BJ (cell line): ENCODE data around the gene CXCR3. TPM values are rescaled to one million over a fixed set of nuclear protein-coding genes. Genes with fewer than 3 reads are reported as not detected.
"Not testable (repeated sequence)": the region's sequence is repeated elsewhere in the genome, so short reads cannot be mapped to it uniquely, and the experiment has no call there.

Experiments used
- CTCF ChIA-PET: fragments of 350-600 bp; formaldehyde crosslinking; extraction: SDS; loops from one replicate; lab custom pipeline; 2021; ENCODE audit warnings: antibody characterized with exemption, inconsistent platforms; lab: Yijun Ruan, JAX
- POLR2A ChIA-PET: fragments of 300-600 bp; sonication (Branson Sonifier 250); formaldehyde crosslinking; extraction: SDS; loops from one replicate; lab custom pipeline; 2021; ENCODE audit warnings: antibody characterized with exemption; lab: Charles Lee
- DNase-seq: peaks from one replicate; pipeline ENCODE4 v3.0.0-alpha.2; 2011; ENCODE audit warnings: low read depth
- H3K27me3 ChIP-seq: 2 replicates; pipeline ENCODE4 v1.6.0; 2011; ENCODE audit warnings: low read length; ENCODE audit not compliant: control insufficient read depth, insufficient read depth
- H3K36me3 ChIP-seq: 2 replicates; pipeline ENCODE4 v1.5.1; 2011; ENCODE audit warnings: low read length; ENCODE audit not compliant: control insufficient read depth, insufficient read depth
- H3K4me3 ChIP-seq: 2 replicates; pipeline ENCODE4 v1.5.1; 2011; ENCODE audit warnings: low read depth, mild to moderate bottlenecking, control low read depth, low read length
- CTCF ChIP-seq: IDR thresholded peaks from 2 replicates; pipeline ENCODE4 v1.5.1; 2011; ENCODE audit warnings: low read depth, mild to moderate bottlenecking, control low read depth, inconsistent platforms, low read length, moderate library complexity; ENCODE audit not compliant: insufficient read depth
- polyA plus RNA-seq: library from polyadenylated mRNA; depleted of rRNA; stranded (reverse); fragments of >200 nt; gene quantifications from 2 replicates; pipeline ENCODE4 v1.2.3, GENCODE V29; 2011; rRNA removed

Gene CXCR3
- polyA plus RNA-seq, 1 experiment, result not detected

GRCh38 chrX:71579136-71579989, 38.9 kb downstream of the CXCR3 start:
- TF ChIP-seq CTCF, result no peak
- H3K27me3 ChIP-seq, result no peaks in the 10 kb centered on the region
- DNase-seq, result no peak
- H3K36me3 ChIP-seq, result peaks cover 3% of the 10 kb centered on the region
- ChIA-PET CTCF (no interaction called here), POLR2A (no interaction called here)
- no peak overlapping the region for H3K4me3 ChIP-seq

- no peaks in the 10 kb centered on the region for H3K27me3 ChIP-seq
- H3K36me3 ChIP-seq, result peaks cover 4% of the 10 kb centered on the region
- no peak for TF ChIP-seq CTCF
- H3K4me3 ChIP-seq, result no peak within 1 kb of the TSS
- no peak for DNase-seq
- ChIA-PET CTCF (no interaction called here), POLR2A (no interaction called here)
These were observed 39.8 kb downstream of the CXCR3 start, which contains the start of gene GCNA for GRCh38 chrX:71578253-71579135. Gene GCNA (plus strand): TSS chrX:71578437. CDS start chrX:71580822, 2,385 bp downstream.

GRCh38 chrX:71577682-71578081, 40.6 kb downstream of the CXCR3 start:
- CTCF ChIA-PET, result no interaction called here

GRCh38 chrX:71573590-71573989, 44.7 kb downstream of the CXCR3 start:
- Histone ChIP-seq H3K4me3 (no peak overlapping the region), H3K36me3 (peaks cover 5% of the 10 kb centered on the region), H3K27me3 (no peaks in the 10 kb centered on the region)
- CTCF ChIA-PET, result no interaction called here
- DNase-seq, result no peak
- POLR2A ChIA-PET, result no interaction called here
- TF ChIP-seq CTCF, result no peak

More at GRCh38 chrX:71577682-71578081, 40.6 kb downstream of the CXCR3 start:
- Histone ChIP-seq H3K36me3 (peaks cover 5% of the 10 kb centered on the region), H3K27me3 (no peaks in the 10 kb centered on the region), H3K4me3 (no peak overlapping the region)
- TF ChIP-seq CTCF, result no peak
- DNase-seq, result no peak
- POLR2A ChIA-PET, result no interaction called here

GRCh38 chrX:71571390-71571789, 46.9 kb downstream of the CXCR3 start:
- CTCF ChIA-PET, H3K4me3 ChIP-seq, DNase-seq, POLR2A ChIA-PET, H3K27me3 ChIP-seq, H3K36me3 ChIP-seq: not testable (repeated sequence)

Other genes starting within 250 kb of the CXCR3 start
- 280 and 330 TPM in 2 replicates for gene OGT, start 85.4 kb downstream of the CXCR3 start, polyA plus RNA-seq
- gene GCNA, start 40.1 kb downstream of the CXCR3 start, polyA plus RNA-seq, result 2.4 and 3.0 TPM in 2 replicates
- gene CXorf49, start 99.8 kb upstream of the CXCR3 start, polyA plus RNA-seq, result not detected in 2 replicates
- gene CXorf49B, start 144.8 kb upstream of the CXCR3 start, polyA plus RNA-seq, result not detected in 2 replicates